IPS-15b (cell line): ENCODE data around the gene KRTAP1-4.
"Not testable (repeated sequence)": the region's sequence is repeated elsewhere in the genome, so short reads cannot be mapped to it uniquely, and the experiment has no call there.

Source experiments
- H3K27me3 ChIP-seq: one replicate; pipeline ENCODE4 v1.6.1; 2013; ENCODE audit warnings: low read length; ENCODE audit not compliant: control insufficient read depth, insufficient read depth
- H3K36me3 ChIP-seq: one replicate; pipeline ENCODE4 v1.6.1; 2013; ENCODE audit warnings: low read length; ENCODE audit not compliant: control insufficient read depth, insufficient read depth
- H3K4me1 ChIP-seq: one replicate; pipeline ENCODE4 v1.6.1; 2013; ENCODE audit warnings: mild to moderate bottlenecking, low read length; ENCODE audit not compliant: control insufficient read depth, insufficient read depth
- H3K4me3 ChIP-seq: one replicate; pipeline ENCODE4 v1.5.1; 2013; ENCODE audit warnings: low read depth, low read length
- H3K9ac ChIP-seq: one replicate; pipeline ENCODE4 v1.6.1; 2013; ENCODE audit warnings: low read depth, mild to moderate bottlenecking, low read length
- H3K9me3 ChIP-seq: one replicate; pipeline ENCODE4 v1.6.1; 2013; ENCODE audit warnings: mild to moderate bottlenecking, low read length; ENCODE audit not compliant: control insufficient read depth, insufficient read depth

The KRTAP1-4 gene

DNA sequence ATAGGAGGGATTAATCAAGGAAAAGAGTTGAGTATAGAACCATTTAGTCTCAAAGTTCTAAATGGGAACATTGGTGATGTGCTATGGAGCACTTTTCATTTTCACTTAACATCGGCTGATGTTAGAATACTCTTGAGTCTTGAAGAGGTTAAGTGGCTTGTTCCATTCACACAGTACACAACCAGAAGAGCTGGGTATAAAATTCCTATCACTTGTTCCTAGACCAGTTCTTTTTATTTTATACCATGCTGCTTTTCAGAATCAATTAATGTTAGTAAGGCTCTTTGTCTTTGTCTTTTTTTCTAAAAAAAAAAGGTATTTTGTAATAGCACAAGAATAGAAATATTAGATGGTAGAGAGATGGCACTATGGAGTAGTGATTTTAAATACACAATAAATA is 13.0 kb upstream of the KRTAP1-4 start:
- no peaks in the 10 kb centered on the region for H3K36me3 ChIP-seq
- no peak overlapping the region for H3K4me3 ChIP-seq
- no peaks in the 10 kb centered on the region for H3K27me3 ChIP-seq
- H3K9me3 ChIP-seq: no peaks in the 10 kb centered on the region
- peaks cover 11% of the 10 kb centered on the region for H3K4me1 ChIP-seq
- H3K9ac ChIP-seq: no peak overlapping the region

- not testable (repeated sequence) for H3K36me3 ChIP-seq, H3K4me3 ChIP-seq, H3K9ac ChIP-seq, H3K9me3 ChIP-seq, H3K27me3 ChIP-seq
- peaks cover 11% of the 10 kb centered on the region for H3K4me1 ChIP-seq
These were observed 11.0 kb upstream of the KRTAP1-4 start, which contains the start of gene KRTAP1-1 for GRCh38 chr17:41040783-41041571. TSS of gene KRTAP1-1 (minus strand) at chr17:41041450. CDS start at chr17:41041397, 53 bp downstream.

GRCh38 chr17:41037853-41038350 is 7.9 kb upstream of the KRTAP1-4 start:
- Histone ChIP-seq H3K4me1 (peaks cover 11% of the 10 kb centered on the region), H3K9ac (no peak overlapping the region), H3K36me3 (no peaks in the 10 kb centered on the region), H3K4me3 (no peak overlapping the region), H3K9me3 (no peaks in the 10 kb centered on the region), H3K27me3 (no peaks in the 10 kb centered on the region)

DNA sequence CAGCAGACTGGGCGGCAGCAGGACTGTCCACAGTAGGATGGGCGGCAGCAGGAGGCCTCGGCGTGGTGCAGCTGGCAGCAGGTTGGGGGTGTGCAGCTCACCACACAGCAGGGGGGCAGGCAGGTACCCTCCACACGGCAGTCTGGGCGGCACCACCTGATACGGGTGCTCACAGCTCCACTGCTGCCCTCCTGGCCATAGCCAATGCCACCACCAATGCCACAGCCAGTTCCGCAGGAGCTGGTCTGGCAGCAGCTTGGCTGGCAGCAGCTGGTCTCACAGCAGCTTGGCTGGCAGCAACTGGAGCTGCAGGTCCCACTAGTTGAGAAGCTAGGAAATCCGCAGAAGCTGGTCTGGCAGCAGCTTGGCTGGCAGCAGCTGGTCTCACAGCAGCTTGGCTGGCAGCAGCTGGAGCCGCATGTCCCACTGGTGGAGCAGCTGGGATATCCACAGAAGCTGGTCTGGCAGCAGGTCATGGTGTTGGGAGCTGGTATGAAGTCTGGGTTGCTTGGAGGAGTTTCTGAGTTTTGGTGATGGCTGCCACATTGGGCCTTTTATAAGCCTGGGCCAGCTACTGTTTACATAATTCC is 4.4 kb upstream of the KRTAP1-4 start, which contains the start of gene KRTAP1-3:
Gene KRTAP1-3, minus strand, starts transcription at position 529 of the 590 bp plus-strand sequence. Its CDS starts 53 bp downstream, at position 476.
- H3K4me1 ChIP-seq: peaks cover 10% of the 10 kb centered on the region
- not testable (repeated sequence) for H3K27me3 ChIP-seq, H3K36me3 ChIP-seq, H3K9me3 ChIP-seq, H3K9ac ChIP-seq, H3K4me3 ChIP-seq

- Histone ChIP-seq H3K9ac (no peak within 1 kb of the TSS), H3K4me1 (no peaks in the 10 kb centered on the region), H3K27me3 (no peaks in the 10 kb centered on the region), H3K4me3 (no peak within 1 kb of the TSS), H3K36me3 (no peaks in the 10 kb centered on the region), H3K9me3 (no peaks in the 10 kb centered on the region)
These were observed 3.1 kb downstream of the KRTAP1-4 start, which contains the start of gene KRTAP1-5 for GRCh38 chr17:41026715-41027471. TSS of gene KRTAP1-5 (minus strand) at chr17:41027208. CDS start at chr17:41027155, 53 bp downstream.

GRCh38 chr17:41024697-41025096 is 5.3 kb downstream of the KRTAP1-4 start:
- Histone ChIP-seq H3K27me3 (no peaks in the 10 kb centered on the region), H3K9me3 (no peaks in the 10 kb centered on the region), H3K4me3 (no peak overlapping the region), H3K9ac (no peak overlapping the region), H3K4me1 (no peaks in the 10 kb centered on the region), H3K36me3 (no peaks in the 10 kb centered on the region)

DNA sequence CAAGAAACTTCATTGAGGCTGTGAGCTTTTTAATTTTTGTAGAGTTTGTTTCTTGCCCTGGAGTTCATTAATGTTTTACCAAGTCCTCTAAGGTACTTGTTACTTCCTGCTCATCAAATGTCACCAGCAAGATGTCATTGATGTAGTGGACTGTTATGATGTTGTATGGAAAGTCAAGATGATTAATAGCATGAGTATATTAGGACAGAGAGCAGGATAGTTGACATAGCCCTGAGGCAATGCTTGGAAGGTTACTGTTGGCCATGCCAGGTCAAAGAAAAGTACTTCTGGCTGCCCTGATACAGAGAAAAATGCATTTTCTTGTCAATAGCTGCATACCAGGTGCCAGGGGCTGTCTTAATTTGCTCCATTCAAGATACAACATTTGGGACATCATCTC is 9.7 kb downstream of the KRTAP1-4 start:
- Histone ChIP-seq H3K27me3 (no peaks in the 10 kb centered on the region), H3K9me3 (no peaks in the 10 kb centered on the region), H3K4me3 (no peak overlapping the region), H3K36me3 (no peaks in the 10 kb centered on the region), H3K9ac (no peak overlapping the region), H3K4me1 (no peaks in the 10 kb centered on the region)

DNA sequence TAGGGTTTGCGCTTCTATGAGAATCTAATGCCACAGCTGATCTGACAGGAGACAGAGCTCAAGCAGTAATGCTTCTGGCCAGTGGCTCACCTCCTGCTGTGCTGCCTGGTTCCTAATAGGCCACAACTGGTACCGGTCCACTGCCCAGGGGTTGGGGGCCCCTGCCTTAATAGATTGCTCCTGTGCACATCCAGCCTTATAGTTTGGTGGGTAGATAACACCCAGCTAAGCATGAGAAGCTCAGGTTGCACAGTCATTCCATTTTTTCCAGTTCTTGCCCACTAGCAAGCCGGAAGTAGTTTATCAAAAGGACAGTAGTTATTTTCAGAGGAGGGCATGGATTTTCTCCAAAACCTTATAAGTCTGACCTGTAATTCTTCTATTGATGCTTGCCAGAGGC is 10.6 kb downstream of the KRTAP1-4 start:
- Histone ChIP-seq H3K27me3 (no peaks in the 10 kb centered on the region), H3K9me3 (no peaks in the 10 kb centered on the region)

DNA sequence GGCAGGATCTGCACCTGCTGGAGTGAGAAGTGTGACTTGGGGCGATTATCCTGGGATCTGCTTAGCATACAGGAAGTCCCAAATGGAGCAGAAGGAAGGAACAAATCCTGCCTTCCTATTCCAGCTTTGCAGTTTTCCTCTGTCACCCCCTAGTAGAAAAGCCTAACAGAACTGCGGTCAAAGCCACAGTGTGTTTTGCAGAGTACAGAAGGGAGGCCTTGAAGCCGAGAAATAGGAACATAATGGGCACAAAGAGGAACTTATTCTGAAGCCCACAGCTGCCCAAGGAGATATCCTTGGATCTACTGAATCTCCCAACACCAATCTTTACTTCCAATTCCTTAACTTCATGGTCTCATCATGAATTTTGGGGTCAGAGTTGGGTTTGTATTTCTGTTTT is 11.5 kb downstream of the KRTAP1-4 start:
- Histone ChIP-seq H3K36me3 (no peaks in the 10 kb centered on the region), H3K27me3 (no peaks in the 10 kb centered on the region), H3K4me3 (no peak overlapping the region), H3K9ac (no peak overlapping the region), H3K4me1 (no peaks in the 10 kb centered on the region), H3K9me3 (no peaks in the 10 kb centered on the region)

More for the DNA sequence above, 10.6 kb downstream of the KRTAP1-4 start:
- no peaks in the 10 kb centered on the region for H3K4me1 ChIP-seq
- H3K4me3 ChIP-seq: no peak overlapping the region
- H3K9ac ChIP-seq: no peak overlapping the region
- H3K36me3 ChIP-seq: no peaks in the 10 kb centered on the region

- Histone ChIP-seq H3K9ac (no peak overlapping the region), H3K27me3 (no peaks in the 10 kb centered on the region)
These were observed 13.3 kb downstream of the KRTAP1-4 start for GRCh38 chr17:41016578-41017215.

GRCh38 chr17:41015454-41015853 is 14.5 kb downstream of the KRTAP1-4 start:
- Histone ChIP-seq H3K9ac (no peak overlapping the region), H3K4me3 (no peak overlapping the region), H3K4me1 (no peaks in the 10 kb centered on the region), H3K27me3 (no peaks in the 10 kb centered on the region), H3K36me3 (no peaks in the 10 kb centered on the region), H3K9me3 (no peaks in the 10 kb centered on the region)

More at GRCh38 chr17:41016578-41017215, 13.3 kb downstream of the KRTAP1-4 start:
- no peaks in the 10 kb centered on the region for H3K9me3 ChIP-seq
- H3K36me3 ChIP-seq: no peaks in the 10 kb centered on the region
- H3K4me1 ChIP-seq: no peaks in the 10 kb centered on the region
- H3K4me3 ChIP-seq: no peak overlapping the region
